Neural progenitor cell (in vitro differentiated cells): ENCODE data around the gene EVI5L.

Source experiments
- CTCF ChIP-seq: fragments of 200-600 bp; sonication (generic); IDR thresholded peaks from 2 replicates; pipeline ENCODE4 v1.5.1; 2017; ENCODE audit warnings: antibody characterized with exemption, mild to moderate bottlenecking
- EZH2 ChIP-seq: fragments of 200-600 bp; sonication (generic); IDR thresholded peaks from 2 replicates; pipeline ENCODE4 v1.6.1; 2017; ENCODE audit warnings: antibody characterized with exemption, mild to moderate bottlenecking, moderate library complexity

GRCh38 chr19:7868671-7869452 lies 38.8 kb downstream of the EVI5L start:
- peak; percentile 74 for TF ChIP-seq CTCF
- peak; percentile 32 for TF ChIP-seq EZH2
